Suprapubic skin (tissue), 4 donors: ENCODE data around the gene DBH. TPM values are rescaled to one million over a fixed set of nuclear protein-coding genes. Genes with fewer than 3 reads are reported as not detected.

Source experiments
- DNase-seq, 2 donors: peaks; one replicate each; pipeline ENCODE4 v3.0.0-alpha.2; 2019; ENCODE audit warnings: low spot score in 2 of 2
- H3K27ac ChIP-seq: fragments of 200-600 bp; sonication (generic); one replicate; pipeline ENCODE4 v1.5.1; 2019
- H3K27me3 ChIP-seq: fragments of 200-600 bp; sonication (generic); one replicate; pipeline ENCODE4 v1.5.1; 2019
- H3K36me3 ChIP-seq: fragments of 200-600 bp; sonication (generic); one replicate; pipeline ENCODE4 v1.5.1; 2019
- H3K4me1 ChIP-seq: fragments of 200-600 bp; sonication (generic); one replicate; pipeline ENCODE4 v1.5.1; 2019
- H3K4me3 ChIP-seq: fragments of 200-600 bp; sonication (generic); one replicate; pipeline ENCODE4 v1.5.1; 2019; ENCODE audit warnings: mild to moderate bottlenecking
- H3K9me3 ChIP-seq: fragments of 200-600 bp; sonication (generic); one replicate; pipeline ENCODE4 v1.5.1; 2019
- EP300 ChIP-seq: sonication (generic); formaldehyde crosslinking; IDR thresholded peaks from one replicate; pipeline ENCODE4 v1.6.1; 2017; ENCODE audit warnings: antibody characterized with exemption
- POLR2A ChIP-seq, 2 donors: fragments of 450-650 bp; IDR thresholded peaks; one replicate each; pipeline ENCODE4 v1.6.1; 2017; ENCODE audit warnings: antibody characterized with exemption in 2 of 2, mild to moderate bottlenecking in 2 of 2, moderate library complexity in 2 of 2
- POLR2AphosphoS5 ChIP-seq, 3 donors: sonication (generic); formaldehyde crosslinking; IDR thresholded peaks; one replicate each; pipeline ENCODE4 v1.6.1; 2017; ENCODE audit warnings: antibody characterized with exemption in 3 of 3
- WGBS: methylation state at CpG from one replicate; pipeline ENCODE4 v1.1.5; 2018; 5-methylcytosine and 5-hydroxymethylcytosine counted together
- total RNA-seq, 4 donors: library from RNA; depleted of rRNA; stranded (reverse); fragments of >200 nt; gene quantifications; one replicate each; pipeline ENCODE4 v1.1.0, GENCODE V29; 2016
- TF ChIP-seq, protein P1 (sequence below), 2 donors: fragments of 200-600 bp in 1 of 2; fragments of 450-650 bp in 1 of 2; sonication (generic) in 1 of 2; IDR thresholded peaks; one replicate each; pipeline ENCODE4 v1.5.1; 2016 to 2019; ENCODE audit warnings: antibody characterized with exemption in 2 of 2, mild to moderate bottlenecking in 1 of 2, moderate library complexity in 1 of 2

The DBH gene
- total RNA-seq, 4 donors from 2014 or later, result not detected

DNA sequence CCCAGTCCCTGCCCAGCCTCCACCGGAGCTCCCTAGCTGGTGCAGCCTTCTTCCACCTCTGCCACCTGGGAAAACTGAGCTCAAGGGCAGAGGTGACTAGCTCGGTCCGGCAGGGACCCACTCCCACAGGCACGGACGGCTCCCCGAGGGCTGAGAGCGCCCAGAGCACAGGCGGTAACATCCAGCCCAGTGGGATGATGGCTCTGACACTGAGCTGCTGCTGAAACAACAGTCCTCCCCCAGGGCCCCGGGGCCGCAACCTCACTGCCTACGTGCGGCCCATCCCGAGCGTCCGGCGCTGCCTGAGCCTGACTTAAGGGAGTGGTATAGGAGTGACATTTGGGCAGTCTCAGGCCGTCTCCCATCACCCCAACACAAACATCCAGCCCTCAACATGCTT is 30.7 kb upstream of the DBH start:
- H3K27me3 ChIP-seq, result peaks cover 93% of the 10 kb centered on the region
- no peaks in the 10 kb centered on the region for H3K9me3 ChIP-seq
- no peak overlapping the region for H3K27ac ChIP-seq
- no peak for DNase-seq
- 80% methylated on average over 15 of the region's 17 CpGs for WGBS
- peaks cover 7% of the 10 kb centered on the region for H3K4me1 ChIP-seq
- no peak overlapping the region for H3K4me3 ChIP-seq
- TF ChIP-seq, protein P1, sequence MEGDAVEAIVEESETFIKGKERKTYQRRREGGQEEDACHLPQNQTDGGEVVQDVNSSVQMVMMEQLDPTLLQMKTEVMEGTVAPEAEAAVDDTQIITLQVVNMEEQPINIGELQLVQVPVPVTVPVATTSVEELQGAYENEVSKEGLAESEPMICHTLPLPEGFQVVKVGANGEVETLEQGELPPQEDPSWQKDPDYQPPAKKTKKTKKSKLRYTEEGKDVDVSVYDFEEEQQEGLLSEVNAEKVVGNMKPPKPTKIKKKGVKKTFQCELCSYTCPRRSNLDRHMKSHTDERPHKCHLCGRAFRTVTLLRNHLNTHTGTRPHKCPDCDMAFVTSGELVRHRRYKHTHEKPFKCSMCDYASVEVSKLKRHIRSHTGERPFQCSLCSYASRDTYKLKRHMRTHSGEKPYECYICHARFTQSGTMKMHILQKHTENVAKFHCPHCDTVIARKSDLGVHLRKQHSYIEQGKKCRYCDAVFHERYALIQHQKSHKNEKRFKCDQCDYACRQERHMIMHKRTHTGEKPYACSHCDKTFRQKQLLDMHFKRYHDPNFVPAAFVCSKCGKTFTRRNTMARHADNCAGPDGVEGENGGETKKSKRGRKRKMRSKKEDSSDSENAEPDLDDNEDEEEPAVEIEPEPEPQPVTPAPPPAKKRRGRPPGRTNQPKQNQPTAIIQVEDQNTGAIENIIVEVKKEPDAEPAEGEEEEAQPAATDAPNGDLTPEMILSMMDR (IDR thresholded peaks at IDR 0.05), result no peak
- no peak for TF ChIP-seq POLR2AphosphoS5 (IDR thresholded peaks at IDR 0.05)
- TF ChIP-seq EP300, result no peak
- no peak for TF ChIP-seq POLR2A (IDR thresholded peaks at IDR 0.05)
- no peaks in the 10 kb centered on the region for H3K36me3 ChIP-seq

DNA sequence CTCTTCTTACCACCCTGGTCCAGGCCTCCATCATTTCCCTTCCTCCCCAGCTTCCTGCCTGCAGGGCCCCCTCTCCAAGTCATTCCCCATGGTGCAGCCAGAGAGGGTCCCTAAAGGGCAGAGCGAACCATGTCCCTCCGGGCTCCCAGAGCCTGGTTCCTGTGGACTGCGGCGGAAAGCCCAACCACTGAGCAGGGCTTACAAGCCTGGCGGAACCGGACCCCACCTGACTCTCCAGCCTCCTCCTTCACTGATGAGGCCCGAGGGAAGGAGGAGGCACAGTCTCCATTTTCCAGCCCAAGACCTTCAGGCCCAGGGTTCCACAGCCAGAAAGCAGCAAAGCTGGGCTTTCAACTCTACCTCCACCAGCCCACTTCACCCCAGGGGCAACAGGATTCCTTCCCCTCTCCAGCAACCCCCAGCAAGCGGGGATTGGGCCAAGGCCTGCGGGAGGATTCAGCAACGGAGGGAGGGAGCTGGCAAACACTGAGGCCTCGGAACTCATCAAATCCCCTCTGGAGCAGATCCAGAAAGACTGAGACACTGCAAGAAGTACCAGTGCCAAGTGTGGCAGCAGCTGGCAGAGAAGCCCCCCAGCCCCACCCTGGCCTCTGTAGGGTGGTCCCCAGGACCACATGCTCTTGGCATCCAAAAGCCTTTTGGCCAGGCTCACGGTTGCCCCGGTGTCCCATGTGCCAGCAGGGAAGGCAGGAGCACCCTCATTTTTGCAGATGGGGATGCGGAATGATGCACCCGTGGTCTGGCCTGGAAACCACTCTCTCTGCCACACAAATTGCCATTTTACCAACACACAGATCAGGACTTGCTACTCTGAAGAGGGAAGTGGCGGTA is 30.1 kb upstream of the DBH start:
- H3K4me1 ChIP-seq, result peaks cover 7% of the 10 kb centered on the region
- no peak overlapping the region for H3K27ac ChIP-seq
- no peaks in the 10 kb centered on the region for H3K9me3 ChIP-seq
- peaks cover 96% of the 10 kb centered on the region for H3K27me3 ChIP-seq
- DNase-seq, result no peak
- H3K4me3 ChIP-seq, result no peak overlapping the region
- WGBS, result 43% methylated on average over 12 of the region's 16 CpGs
- H3K36me3 ChIP-seq, result no peaks in the 10 kb centered on the region
- TF ChIP-seq POLR2AphosphoS5 (IDR thresholded peaks at IDR 0.05) (no peak), POLR2A (IDR thresholded peaks at IDR 0.05) (no peak), EP300 (no peak)
- TF ChIP-seq, protein P1 (IDR thresholded peaks at IDR 0.05), result no peak

DNA sequence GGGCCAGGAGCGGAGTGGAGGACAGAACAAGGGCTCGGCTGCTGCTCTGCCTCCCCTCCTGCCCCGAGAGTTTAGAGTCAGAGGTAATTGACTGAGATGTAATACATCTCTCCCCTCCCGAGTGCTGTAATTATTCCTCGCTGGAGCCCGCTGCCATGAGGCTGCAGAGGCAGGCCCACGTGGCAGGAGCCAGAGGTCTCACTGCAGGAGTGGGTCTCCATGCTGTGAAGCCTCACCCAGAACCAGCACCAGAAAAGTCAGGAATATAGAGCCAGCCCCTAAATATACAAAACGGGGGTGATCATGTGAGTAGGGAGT is 29.5 kb upstream of the DBH start:
- no peak for TF ChIP-seq POLR2AphosphoS5 (IDR thresholded peaks at IDR 0.05)
- TF ChIP-seq, protein P1 (IDR thresholded peaks at IDR 0.05), result no peak
- TF ChIP-seq POLR2A (IDR thresholded peaks at IDR 0.05), result no peak
- no peak for TF ChIP-seq EP300
- 49% methylated on average over 6 of the region's 8 CpGs for WGBS

DNA sequence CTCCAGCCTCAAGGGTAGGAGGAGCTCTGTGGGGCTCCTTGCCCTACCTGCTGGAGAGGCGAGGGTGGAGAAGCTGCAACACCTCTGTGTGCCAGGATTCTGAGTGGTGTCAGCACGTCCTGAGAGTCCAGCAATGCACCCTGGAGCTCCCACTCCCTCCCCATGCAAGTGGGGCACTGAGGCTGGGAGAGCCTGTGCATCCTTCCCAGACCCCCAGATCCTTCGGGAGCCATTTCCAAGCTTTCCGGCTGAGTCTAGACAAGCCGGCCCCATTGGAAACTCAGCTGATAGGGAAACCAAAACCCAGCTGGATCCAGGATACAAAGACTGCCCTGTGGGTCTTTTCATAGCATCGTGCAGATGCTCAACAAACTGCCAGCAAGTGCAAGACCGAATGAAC is 28.8 kb upstream of the DBH start:
- peaks cover 7% of the 10 kb centered on the region for H3K4me1 ChIP-seq
- H3K36me3 ChIP-seq, result no peaks in the 10 kb centered on the region
- peaks cover 98% of the 10 kb centered on the region for H3K27me3 ChIP-seq
- DNase-seq, result no peak
- H3K27ac ChIP-seq, result no peak overlapping the region
- no peaks in the 10 kb centered on the region for H3K9me3 ChIP-seq
- H3K4me3 ChIP-seq, result no peak overlapping the region
- TF ChIP-seq EP300, result no peak
- WGBS, result 38% methylated on average over 7 of the region's 7 CpGs

More for the DNA sequence above, 29.5 kb upstream of the DBH start:
- Histone ChIP-seq H3K27me3 (peaks cover 98% of the 10 kb centered on the region), H3K9me3 (no peaks in the 10 kb centered on the region), H3K27ac (no peak overlapping the region), H3K36me3 (no peaks in the 10 kb centered on the region), H3K4me1 (peaks cover 7% of the 10 kb centered on the region), H3K4me3 (no peak overlapping the region)
- DNase-seq, result no peak

DNA sequence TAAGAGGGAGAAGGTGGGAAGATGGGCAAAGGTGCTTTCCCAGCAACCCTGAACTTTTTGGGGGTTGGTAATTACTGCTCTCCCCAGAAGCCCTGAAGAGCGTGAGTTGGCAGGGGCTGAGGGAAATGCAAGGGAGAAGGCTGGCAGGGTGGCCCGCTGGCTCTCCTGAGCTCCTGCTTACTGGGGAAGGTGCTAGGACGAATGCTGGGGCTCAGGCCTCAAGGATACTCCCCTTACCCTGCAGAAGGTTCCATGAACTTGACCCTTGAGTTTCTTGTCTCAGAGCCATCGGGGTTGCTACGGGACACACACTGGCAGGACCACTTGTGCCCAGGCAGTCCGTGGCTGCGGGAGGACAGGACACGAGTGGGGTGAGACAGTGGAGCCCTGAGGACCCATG is 28.2 kb upstream of the DBH start:
- no peak overlapping the region for H3K27ac ChIP-seq
- no peak overlapping the region for H3K4me3 ChIP-seq
- no peak for DNase-seq
- peaks cover 98% of the 10 kb centered on the region for H3K27me3 ChIP-seq
- TF ChIP-seq EP300 (no peak), POLR2AphosphoS5 (IDR thresholded peaks at IDR 0.05) (no peak), POLR2A (IDR thresholded peaks at IDR 0.05) (no peak)
- TF ChIP-seq, protein P1 (IDR thresholded peaks at IDR 0.05), result no peak
- H3K4me1 ChIP-seq, result peaks cover 7% of the 10 kb centered on the region
- no peaks in the 10 kb centered on the region for H3K9me3 ChIP-seq
- 78% methylated on average over 7 of the region's 8 CpGs for WGBS
- H3K36me3 ChIP-seq, result no peaks in the 10 kb centered on the region
